AG09319 (cell line): ENCODE data around the gene ANXA6.

Source experiments
- DNase-seq: peaks from one replicate; pipeline ENCODE4 v3.0.0-alpha.2; 2010; ENCODE audit warnings: low read depth; ENCODE audit errors: extremely low read depth
- TF ChIP-seq, protein P1 (sequence below): IDR thresholded peaks from 2 replicates; pipeline ENCODE4 v1.5.1; 2011; ENCODE audit warnings: low read depth, mild to moderate bottlenecking, inconsistent platforms, low read length, moderate library complexity

ANXA6 gene

DNA sequence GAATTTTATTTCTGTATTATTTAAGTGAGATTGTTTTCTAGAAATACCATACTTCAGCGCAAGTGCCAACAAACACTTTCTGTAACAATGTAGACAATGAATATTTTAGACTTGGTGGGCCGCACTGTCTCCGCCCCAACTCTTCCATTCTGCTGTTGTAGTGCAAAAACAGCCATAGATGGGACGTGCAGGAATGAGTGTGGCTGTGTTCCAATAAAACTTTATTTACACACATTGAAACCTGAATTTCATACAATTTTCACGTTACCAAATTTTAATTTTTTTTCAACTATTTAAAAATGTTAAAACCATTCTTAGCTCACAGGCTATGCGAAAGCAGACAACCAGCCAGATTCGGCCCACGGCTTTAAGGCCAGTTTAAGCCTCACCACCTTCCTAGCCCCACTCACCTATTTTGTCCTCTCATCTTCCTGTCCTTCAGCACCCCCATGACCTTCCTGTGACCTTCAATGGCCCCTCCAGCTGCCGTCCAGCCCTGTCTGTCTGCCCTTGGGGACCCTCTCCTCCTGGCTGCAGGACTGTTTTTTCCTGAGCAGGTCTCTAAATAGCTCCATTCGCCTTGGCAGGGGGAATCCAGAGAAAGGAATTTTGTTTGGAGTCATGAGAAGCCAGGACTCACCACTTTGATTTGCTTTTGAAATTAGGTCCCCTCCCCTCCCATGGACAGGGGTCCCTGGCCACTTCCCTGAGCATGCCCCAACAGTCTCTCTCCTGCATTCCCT lies 11.2 kb upstream of the ANXA6 start:
- DNase-seq = no peak
- TF ChIP-seq, protein P1, sequence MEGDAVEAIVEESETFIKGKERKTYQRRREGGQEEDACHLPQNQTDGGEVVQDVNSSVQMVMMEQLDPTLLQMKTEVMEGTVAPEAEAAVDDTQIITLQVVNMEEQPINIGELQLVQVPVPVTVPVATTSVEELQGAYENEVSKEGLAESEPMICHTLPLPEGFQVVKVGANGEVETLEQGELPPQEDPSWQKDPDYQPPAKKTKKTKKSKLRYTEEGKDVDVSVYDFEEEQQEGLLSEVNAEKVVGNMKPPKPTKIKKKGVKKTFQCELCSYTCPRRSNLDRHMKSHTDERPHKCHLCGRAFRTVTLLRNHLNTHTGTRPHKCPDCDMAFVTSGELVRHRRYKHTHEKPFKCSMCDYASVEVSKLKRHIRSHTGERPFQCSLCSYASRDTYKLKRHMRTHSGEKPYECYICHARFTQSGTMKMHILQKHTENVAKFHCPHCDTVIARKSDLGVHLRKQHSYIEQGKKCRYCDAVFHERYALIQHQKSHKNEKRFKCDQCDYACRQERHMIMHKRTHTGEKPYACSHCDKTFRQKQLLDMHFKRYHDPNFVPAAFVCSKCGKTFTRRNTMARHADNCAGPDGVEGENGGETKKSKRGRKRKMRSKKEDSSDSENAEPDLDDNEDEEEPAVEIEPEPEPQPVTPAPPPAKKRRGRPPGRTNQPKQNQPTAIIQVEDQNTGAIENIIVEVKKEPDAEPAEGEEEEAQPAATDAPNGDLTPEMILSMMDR = no peak

DNA sequence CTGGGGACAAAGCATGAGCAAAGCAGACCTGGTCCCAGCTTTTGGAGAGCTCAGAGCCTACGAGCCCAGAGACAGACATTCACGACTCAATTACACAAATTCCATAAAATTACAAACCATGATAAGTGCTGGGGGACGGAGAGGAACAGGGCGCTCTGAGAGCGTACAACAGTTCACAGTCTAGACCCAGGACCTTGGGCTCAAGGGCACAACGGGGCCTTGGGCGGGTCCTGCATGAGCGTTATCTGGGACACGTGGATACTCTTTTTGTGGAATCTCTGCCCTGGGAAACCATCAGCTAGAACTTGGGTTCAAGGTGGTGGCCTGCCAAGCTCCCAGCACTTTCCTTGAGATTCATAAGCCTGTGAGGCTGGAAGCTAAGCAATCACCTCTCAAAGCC lies 9.4 kb upstream of the ANXA6 start:
- no peak for DNase-seq
- TF ChIP-seq, protein P1 = no peak

DNA sequence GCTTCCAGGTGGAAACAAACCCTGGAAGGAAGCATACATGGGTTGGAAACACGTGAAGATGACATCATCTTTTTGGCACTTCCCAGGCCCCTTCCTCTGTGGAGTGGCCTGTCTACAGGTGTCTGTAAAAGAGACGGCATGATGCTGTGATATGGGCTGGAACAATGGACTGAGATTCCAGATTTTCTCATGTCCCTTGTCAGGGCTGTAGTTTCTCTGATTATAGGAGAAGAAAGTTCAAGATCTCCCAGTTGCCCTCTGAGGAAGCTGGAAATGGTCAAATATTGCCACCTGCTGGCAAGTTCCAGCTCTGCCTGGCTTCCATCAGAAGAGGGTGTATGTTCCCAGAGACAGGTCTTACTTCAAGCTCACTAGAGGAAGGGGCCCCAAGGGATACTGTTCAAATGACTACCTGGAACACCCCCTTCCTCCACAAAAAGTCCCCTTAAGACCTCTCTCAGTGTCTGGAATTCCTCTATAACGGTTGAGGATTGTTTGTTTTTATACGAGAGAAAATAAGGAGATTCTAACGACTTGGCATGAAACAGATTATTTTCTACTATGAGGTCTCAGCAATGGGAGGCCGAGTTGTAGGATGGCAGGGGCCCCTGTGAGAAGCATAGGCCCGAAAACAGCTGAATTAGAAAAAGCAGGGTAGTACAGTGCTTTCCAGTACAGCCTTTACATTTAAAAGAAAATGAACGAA lies 7.3 kb upstream of the ANXA6 start:
- no peak for DNase-seq
- TF ChIP-seq, protein P1 = peak; percentile 96

DNA sequence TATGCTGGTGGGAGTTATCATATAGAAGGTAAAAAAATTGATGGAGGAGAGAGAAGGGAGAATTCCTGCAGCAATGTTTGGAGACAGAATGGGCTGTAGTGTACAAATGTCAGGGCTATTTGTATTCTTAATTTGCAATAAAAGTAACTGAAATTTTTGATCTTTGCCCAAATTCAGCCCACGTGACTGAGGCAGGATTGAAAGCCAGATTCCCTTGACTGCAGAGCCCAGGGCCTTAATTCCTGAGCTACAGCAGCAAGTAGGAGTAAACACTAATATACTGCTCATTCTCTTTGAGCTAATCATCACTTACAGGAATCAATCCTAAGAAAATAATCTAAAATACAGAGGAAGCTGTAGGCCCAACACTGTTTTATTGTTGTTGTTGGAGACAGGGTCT lies 5.2 kb upstream of the ANXA6 start:
- TF ChIP-seq, protein P1 = no peak
- DNase-seq = no peak

DNA sequence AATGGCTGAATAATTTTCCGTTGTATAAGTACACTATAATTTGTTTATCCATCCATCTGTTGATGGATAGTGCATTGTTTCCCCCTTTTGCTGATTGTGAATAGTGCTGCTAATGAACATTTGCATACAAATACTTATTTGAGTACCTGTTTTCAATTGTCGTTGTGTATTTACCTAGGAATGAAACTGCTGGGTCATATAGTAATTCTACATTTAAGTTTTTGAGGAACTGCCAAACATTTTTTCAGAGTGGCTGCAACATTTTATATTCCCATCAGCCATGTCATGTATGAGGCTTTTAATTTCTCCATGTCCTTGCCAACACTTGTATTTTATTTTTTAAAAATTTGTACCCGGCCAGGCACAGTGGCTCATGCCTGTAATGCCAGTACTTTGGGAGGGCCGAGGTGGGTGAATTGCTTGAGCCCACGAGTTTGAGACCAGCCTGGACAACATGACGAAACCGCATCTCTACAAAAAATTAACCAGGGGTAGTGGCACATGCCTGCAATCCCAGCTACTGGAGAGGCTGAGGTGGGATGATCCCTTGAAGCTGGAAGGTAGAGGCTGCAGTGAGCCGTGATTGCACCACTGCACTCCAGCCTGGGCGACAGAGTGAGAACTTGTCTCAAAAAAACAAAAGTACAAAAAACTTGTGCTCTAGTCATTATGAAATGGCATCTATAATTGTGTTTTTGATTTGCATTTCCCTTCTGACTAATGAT lies 2.2 kb upstream of the ANXA6 start:
- no peak for DNase-seq
- TF ChIP-seq, protein P1 = no peak

DNA sequence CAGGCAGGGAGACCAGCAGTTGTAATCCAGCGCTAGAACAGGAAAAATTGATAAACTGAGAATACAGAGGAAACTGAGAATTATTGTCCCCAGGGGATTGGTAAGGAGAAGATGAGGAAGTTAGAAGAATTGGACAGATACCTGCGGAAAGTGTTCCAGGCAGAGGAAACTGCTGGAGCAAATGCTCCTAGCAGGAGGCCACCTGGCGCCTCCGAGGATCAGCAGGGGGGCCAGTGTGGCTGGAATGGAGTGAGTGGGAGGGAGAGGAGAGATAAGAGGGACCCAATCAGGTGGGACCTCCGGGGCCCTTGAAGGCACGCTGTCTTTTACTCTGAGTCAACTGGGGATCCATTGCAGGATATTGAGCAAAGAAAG lies 695 bp upstream of the ANXA6 start:
- DNase-seq = no peak
- TF ChIP-seq, protein P1 = no peak
